Gastrocnemius medialis (tissue), 4 donors: Measurements from ENCODE around the gene SRP68.

Source experiments
- CTCF ChIP-seq, 5 experiments: fragments of 450-650 bp in 3 of 5; fragments of 200-600 bp in 2 of 5; sonication (generic) in 2 of 5; IDR thresholded peaks in 4 of 5; conservative IDR thresholded peaks in 1 of 5; 1 replicate in 4 of 5; 2 replicates in 1 of 5; pipeline ENCODE4 v1.5.1; 2016 to 2019; ENCODE audit warnings: antibody characterized with exemption in 5 of 5, mild to moderate bottlenecking in 3 of 5, moderate library complexity in 3 of 5
- POLR2A ChIP-seq, 2 donors: fragments of 450-650 bp; IDR thresholded peaks; one replicate each; pipeline ENCODE4 v1.6.1; 2017; ENCODE audit warnings: antibody characterized with exemption in 2 of 2, mild to moderate bottlenecking in 2 of 2, moderate library complexity in 2 of 2

- no peak for TF ChIP-seq CTCF (IDR thresholded peaks at IDR 0.05 in 4 of 5, conservative IDR thresholded peaks at IDR 0.05 in 1 of 5)
- TF ChIP-seq POLR2A (IDR thresholded peaks at IDR 0.05), result no peak
Observed at GRCh38 chr17:75998327-75998795, 74.0 kb downstream of the SRP68 start.
